Parathyroid adenoma (tissue), 2 donors: ENCODE results near the gene ANGEL2.
"Not testable (repeated sequence)": the region's sequence is repeated elsewhere in the genome, so short reads cannot be mapped to it uniquely, and the experiment has no call there.

Experiments
- H2AFZ ChIP-seq: fragments of 300-600 bp; sonication (generic); one replicate; pipeline ENCODE4 v1.7.0; 2017; ENCODE audit warnings: antibody characterized with exemption, mild to moderate bottlenecking
- H3K27ac ChIP-seq: fragments of 300-600 bp; sonication (generic); one replicate; pipeline ENCODE4 v1.7.0; 2017
- H3K27me3 ChIP-seq: fragments of 300-600 bp; sonication (generic); one replicate; pipeline ENCODE4 v1.7.0; 2017; ENCODE audit warnings: low read length; ENCODE audit not compliant: control insufficient read depth, insufficient read depth
- H3K36me3 ChIP-seq: fragments of 300-600 bp; sonication (generic); one replicate; pipeline ENCODE4 v1.7.0; 2017; ENCODE audit warnings: low read length; ENCODE audit not compliant: control insufficient read depth, insufficient read depth
- H3K4me1 ChIP-seq: fragments of 300-600 bp; sonication (generic); one replicate; pipeline ENCODE4 v1.7.0; 2017; ENCODE audit warnings: control low read depth
- H3K4me2 ChIP-seq: fragments of 300-600 bp; sonication (generic); one replicate; pipeline ENCODE4 v1.7.0; 2017; ENCODE audit warnings: low read length
- H3K4me3 ChIP-seq: fragments of 300-600 bp; sonication (generic); one replicate; pipeline ENCODE4 v1.7.0; 2017; ENCODE audit warnings: low read depth, low read length
- H3K79me2 ChIP-seq: fragments of 300-600 bp; sonication (generic); one replicate; pipeline ENCODE4 v1.7.0; 2017; ENCODE audit warnings: control low read depth
- H3K9ac ChIP-seq: fragments of 300-600 bp; sonication (generic); one replicate; pipeline ENCODE4 v1.7.0; 2017; ENCODE audit warnings: mild to moderate bottlenecking
- H3K9me3 ChIP-seq: fragments of 300-600 bp; sonication (generic); one replicate; pipeline ENCODE4 v1.7.0; 2017; ENCODE audit warnings: low read length; ENCODE audit not compliant: control insufficient read depth
- TF ChIP-seq, protein P1 (sequence below): fragments of 300-600 bp; sonication (generic); IDR thresholded peaks from one replicate; pipeline ENCODE4 v1.7.0; 2017; ENCODE audit warnings: antibody characterized with exemption, mild to moderate bottlenecking
- donor health status: primary hyperparathyroidism.

Gene ANGEL2

GRCh38 chr1:213051127-213051880 is 35.6 kb upstream of the ANGEL2 start, which contains the start of gene RPS6KC1:
Gene RPS6KC1, plus strand, starts transcription at chr1:213051241. Its CDS starts 164 bp downstream, at chr1:213051405.
- H3K9me3 ChIP-seq: no peaks in the 10 kb centered on the region
- no peaks in the 10 kb centered on the region for H3K27me3 ChIP-seq
- H3K79me2 ChIP-seq: peaks cover 2% of the 10 kb centered on the region
- H3K9ac ChIP-seq: no peak within 1 kb of the TSS
- peak within 1 kb of the TSS; percentile 74 for H3K4me2 ChIP-seq
- peak within 1 kb of the TSS; percentile 97 for H2AFZ ChIP-seq
- H3K27ac ChIP-seq: peak within 1 kb of the TSS; percentile 57
- no peaks in the 10 kb centered on the region for H3K36me3 ChIP-seq
- peak within 1 kb of the TSS; percentile 85 for H3K4me3 ChIP-seq
- TF ChIP-seq, protein P1, sequence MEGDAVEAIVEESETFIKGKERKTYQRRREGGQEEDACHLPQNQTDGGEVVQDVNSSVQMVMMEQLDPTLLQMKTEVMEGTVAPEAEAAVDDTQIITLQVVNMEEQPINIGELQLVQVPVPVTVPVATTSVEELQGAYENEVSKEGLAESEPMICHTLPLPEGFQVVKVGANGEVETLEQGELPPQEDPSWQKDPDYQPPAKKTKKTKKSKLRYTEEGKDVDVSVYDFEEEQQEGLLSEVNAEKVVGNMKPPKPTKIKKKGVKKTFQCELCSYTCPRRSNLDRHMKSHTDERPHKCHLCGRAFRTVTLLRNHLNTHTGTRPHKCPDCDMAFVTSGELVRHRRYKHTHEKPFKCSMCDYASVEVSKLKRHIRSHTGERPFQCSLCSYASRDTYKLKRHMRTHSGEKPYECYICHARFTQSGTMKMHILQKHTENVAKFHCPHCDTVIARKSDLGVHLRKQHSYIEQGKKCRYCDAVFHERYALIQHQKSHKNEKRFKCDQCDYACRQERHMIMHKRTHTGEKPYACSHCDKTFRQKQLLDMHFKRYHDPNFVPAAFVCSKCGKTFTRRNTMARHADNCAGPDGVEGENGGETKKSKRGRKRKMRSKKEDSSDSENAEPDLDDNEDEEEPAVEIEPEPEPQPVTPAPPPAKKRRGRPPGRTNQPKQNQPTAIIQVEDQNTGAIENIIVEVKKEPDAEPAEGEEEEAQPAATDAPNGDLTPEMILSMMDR: no peak
- H3K4me1 ChIP-seq: no peaks in the 10 kb centered on the region

- H3K27ac ChIP-seq: peak overlapping the region; percentile 57
- H2AFZ ChIP-seq: peak overlapping the region; percentile 97
- no peaks in the 10 kb centered on the region for H3K9me3 ChIP-seq
- H3K4me1 ChIP-seq: no peaks in the 10 kb centered on the region
- peak overlapping the region; percentile 85 for H3K4me3 ChIP-seq
- TF ChIP-seq, protein P1: no peak
- H3K4me2 ChIP-seq: peak overlapping the region; percentile 74
- H3K36me3 ChIP-seq: no peaks in the 10 kb centered on the region
- no peak overlapping the region for H3K9ac ChIP-seq
- H3K27me3 ChIP-seq: no peaks in the 10 kb centered on the region
- H3K79me2 ChIP-seq: peaks cover 2% of the 10 kb centered on the region
These were observed 35.1 kb upstream of the ANGEL2 start for GRCh38 chr1:213050745-213051126.

DNA sequence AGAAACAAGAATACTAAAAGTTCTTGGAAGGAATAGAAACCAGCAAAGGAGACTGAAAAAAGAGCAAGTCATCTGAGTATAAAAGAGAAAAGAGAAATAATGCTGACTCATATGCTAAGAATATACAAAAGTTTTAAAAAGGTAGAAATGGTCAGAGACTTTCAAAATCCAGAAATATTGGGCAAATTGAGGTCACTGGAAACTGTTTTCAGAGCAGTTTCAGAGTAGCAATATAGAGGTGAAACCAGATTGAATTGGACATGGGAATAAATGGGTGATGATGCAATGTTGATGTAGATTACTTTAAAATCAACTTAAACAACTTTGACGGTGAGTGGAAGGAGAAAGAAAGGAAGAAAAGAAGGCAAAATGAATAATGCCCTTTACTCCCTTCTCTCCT is 33.6 kb upstream of the ANGEL2 start:
- H3K4me2 ChIP-seq: no peak overlapping the region
- no peak overlapping the region for H3K27ac ChIP-seq
- no peak overlapping the region for H2AFZ ChIP-seq
- no peak overlapping the region for H3K9ac ChIP-seq
- no peak overlapping the region for H3K4me3 ChIP-seq
- H3K79me2 ChIP-seq: peaks cover 2% of the 10 kb centered on the region
- no peaks in the 10 kb centered on the region for H3K9me3 ChIP-seq
- H3K4me1 ChIP-seq: no peaks in the 10 kb centered on the region
- no peaks in the 10 kb centered on the region for H3K27me3 ChIP-seq
- TF ChIP-seq, protein P1: no peak
- H3K36me3 ChIP-seq: no peaks in the 10 kb centered on the region

GRCh38 chr1:213045321-213046226 is 29.9 kb upstream of the ANGEL2 start:
- not testable (repeated sequence) for H3K79me2 ChIP-seq, H3K27ac ChIP-seq, H3K9me3 ChIP-seq, H3K27me3 ChIP-seq, H3K4me2 ChIP-seq, H3K9ac ChIP-seq, H3K36me3 ChIP-seq, H3K4me3 ChIP-seq, H3K4me1 ChIP-seq, H2AFZ ChIP-seq

GRCh38 chr1:213041443-213041842 is 25.8 kb upstream of the ANGEL2 start:
- TF ChIP-seq, protein P1: no peak
- no peaks in the 10 kb centered on the region for H3K27me3 ChIP-seq
- H3K36me3 ChIP-seq: no peaks in the 10 kb centered on the region
- H2AFZ ChIP-seq: no peak overlapping the region
- H3K9me3 ChIP-seq: no peaks in the 10 kb centered on the region
- H3K9ac ChIP-seq: no peak overlapping the region
- H3K4me3 ChIP-seq: no peak overlapping the region
- H3K27ac ChIP-seq: no peak overlapping the region
- no peaks in the 10 kb centered on the region for H3K4me1 ChIP-seq
- no peak overlapping the region for H3K4me2 ChIP-seq
- H3K79me2 ChIP-seq: no peaks in the 10 kb centered on the region
